Measurements from ENCODE around the gene SRRM4.
"Not testable (repeated sequence)": the region's sequence is repeated elsewhere in the genome, so short reads cannot be mapped to it uniquely, and the experiment has no call there.

The SRRM4 gene

GRCh38 chr12:119071638-119072231 lies 90.4 kb downstream of the SRRM4 start:
- DNase-seq (ENCODE audit: low spot score), result no peak

- no peak for DNase-seq (ENCODE audit: low spot score)
These were observed 91.1 kb downstream of the SRRM4 start for GRCh38 chr12:119072440-119072839.

- DNase-seq (ENCODE audit: low spot score), result no peak
These were observed 94.0 kb downstream of the SRRM4 start for GRCh38 chr12:119075222-119075787.

GRCh38 chr12:119075918-119076317 lies 94.6 kb downstream of the SRRM4 start:
- no peak for DNase-seq (ENCODE audit: low spot score)

- no peak for DNase-seq (ENCODE audit: low spot score)
These were observed 98.2 kb downstream of the SRRM4 start for GRCh38 chr12:119079530-119079929.

- no peak for DNase-seq (ENCODE audit: low spot score)
These were observed 100.7 kb downstream of the SRRM4 start for GRCh38 chr12:119082016-119082415.

GRCh38 chr12:119082496-119082895 lies 101.2 kb downstream of the SRRM4 start:
- no peak for DNase-seq (ENCODE audit: low spot score)

- no peak for DNase-seq (ENCODE audit: low spot score)
These were observed 107.5 kb downstream of the SRRM4 start for GRCh38 chr12:119088685-119089379.

GRCh38 chr12:119089380-119090013 lies 108.2 kb downstream of the SRRM4 start:
- DNase-seq (ENCODE audit: low spot score), result no peak

- DNase-seq (ENCODE audit: low spot score), result no peak
These were observed 108.9 kb downstream of the SRRM4 start for GRCh38 chr12:119090276-119090675.

GRCh38 chr12:119090865-119091264 lies 109.5 kb downstream of the SRRM4 start:
- DNase-seq (ENCODE audit: low spot score), result no peak

GRCh38 chr12:119096429-119097202 lies 115.3 kb downstream of the SRRM4 start:
- no peak for DNase-seq (ENCODE audit: low spot score)

- no peak for DNase-seq (ENCODE audit: low spot score)
These were observed 119.6 kb downstream of the SRRM4 start for GRCh38 chr12:119100933-119101332.

GRCh38 chr12:119102274-119102673 lies 120.9 kb downstream of the SRRM4 start:
- no peak for DNase-seq (ENCODE audit: low spot score)

GRCh38 chr12:119102714-119103113 lies 121.4 kb downstream of the SRRM4 start:
- DNase-seq (ENCODE audit: low spot score), result no peak

GRCh38 chr12:119104969-119105368 lies 123.6 kb downstream of the SRRM4 start:
- not testable (repeated sequence) for DNase-seq (ENCODE audit: low spot score)

GRCh38 chr12:119113496-119113986 lies 132.2 kb downstream of the SRRM4 start:
- DNase-seq (ENCODE audit: low spot score), result no peak

- DNase-seq (ENCODE audit: low spot score), result no peak
These were observed 133.0 kb downstream of the SRRM4 start for GRCh38 chr12:119114294-119114693.

- DNase-seq (ENCODE audit: low spot score), result peak; percentile 49
These were observed 134.1 kb downstream of the SRRM4 start for GRCh38 chr12:119115296-119115905.

GRCh38 chr12:119117936-119118335 lies 136.6 kb downstream of the SRRM4 start:
- DNase-seq (ENCODE audit: low spot score), result no peak

- no peak for DNase-seq (ENCODE audit: low spot score)
These were observed 137.3 kb downstream of the SRRM4 start for GRCh38 chr12:119118625-119119024.

- no peak for DNase-seq (ENCODE audit: low spot score)
These were observed 140.7 kb downstream of the SRRM4 start for GRCh38 chr12:119122047-119122446.

Data from germinal center (tissue), 1 donor.